K562 (cell line): ENCODE results near the gene SLC25A18. TPM values are rescaled to one million over a fixed set of nuclear protein-coding genes. Genes with fewer than 3 reads are reported as not detected.

Experiments
- BDP1 ChIP-seq: IDR thresholded peaks from 3 replicates; pipeline ENCODE4 v1.6.1; 2011; ENCODE audit not compliant: insufficient read length, insufficient read depth
- HEY1 ChIP-seq: fragments of 250-450 bp; sonication (Bioruptor Pico); IDR thresholded peaks from 2 replicates; pipeline ENCODE4 v1.5.0; 2020; ENCODE audit warnings: mild to moderate bottlenecking, moderate library complexity, borderline replicate concordance
- MYNN ChIP-seq, 2 experiments: sonication (generic); formaldehyde crosslinking in 1 of 2; IDR thresholded peaks; 2 replicates each; pipeline versions ENCODE4 v1.5.0 to v1.6.1; 2016 to 2020; ENCODE audit warnings: antibody characterized with exemption in 1 of 2, missing genetic modification reagents in 1 of 2
- RBM39 ChIP-seq: fragments of 200-400 bp; formaldehyde crosslinking; optimal IDR thresholded peaks from 2 replicates; pipeline ENCODE3; 2018; ENCODE audit warnings: low read depth, low read length
- SNRNP70 ChIP-seq: fragments of 200-400 bp; formaldehyde crosslinking; optimal IDR thresholded peaks from 2 replicates; pipeline ENCODE3; 2017; ENCODE audit warnings: low read depth, low read length
- ZNF431 ChIP-seq: sonication (generic); formaldehyde crosslinking; IDR thresholded peaks from 2 replicates; pipeline ENCODE4 v1.8.0; 2022; ENCODE audit warnings: mild to moderate bottlenecking, missing genetic modification reagents
- polyA plus RNA-seq, 8 experiments: library from polyadenylated mRNA; depleted of rRNA in 4 of 8; stranded (reverse) in 5 of 8; unstranded in 3 of 8; fragments of >200 nt; fragmentation: Nextera tagmentation in 2 of 8; fragmentation: Illumina TruSeq in 1 of 8; extraction: Ambion mirVana in 2 of 8; extraction: Trizol in 1 of 8; gene quantifications; 2 replicates each; pipeline versions ENCODE4 v1.2.1 to v1.2.3, GENCODE V29; 2011 to 2014; ENCODE audit warnings: inconsistent platforms in 1 of 8, missing spikeins in 1 of 8
- total RNA-seq, 7 experiments: library from RNA; depleted of rRNA in 6 of 7; stranded (reverse); fragments of >200 nt in 6 of 7; fragmentation: Illumina TruSeq in 2 of 7; extraction: Trizol in 2 of 7; gene quantifications; 2 replicates each; pipeline versions ENCODE4 v1.2.1 to v1.2.3, GENCODE V29; 2011 to 2021; ENCODE audit warnings: low replicate concordance in 1 of 7
- TF ChIP-seq, protein P1 (sequence below): sonication (generic); formaldehyde crosslinking; IDR thresholded peaks from 2 replicates; pipeline ENCODE4 v1.8.0; 2023; ENCODE audit warnings: mild to moderate bottlenecking, missing genetic modification reagents
- TF ChIP-seq, protein P2 (sequence below): fragments of 450-650 bp; IDR thresholded peaks from 2 replicates; pipeline ENCODE4 v1.6.1; 2016; ENCODE audit warnings: antibody characterized with exemption
- TF ChIP-seq, protein P3 (sequence below), 2 experiments: IDR thresholded peaks; 2 replicates each; pipeline ENCODE4 v1.6.1; 2011; ENCODE audit warnings: borderline replicate concordance in 1 of 2, control low read depth in 1 of 2, low read depth in 1 of 2, low read length in 1 of 2, mild to moderate bottlenecking in 1 of 2, mixed read lengths in 1 of 2, moderate library complexity in 1 of 2; ENCODE audit not compliant: insufficient read depth in 1 of 2, insufficient read length in 1 of 2, poor library complexity in 1 of 2, severe bottlenecking in 1 of 2; ENCODE audit errors: extremely low read depth in 1 of 2
- TF ChIP-seq, protein P4 (sequence below), 3 experiments: IDR thresholded peaks in 2 of 3; conservative IDR thresholded peaks in 1 of 3; 2 replicates each; pipeline ENCODE4 v1.5.1; 2011 to 2012; ENCODE audit warnings: low read length in 3 of 3, mild to moderate bottlenecking in 3 of 3, control low read depth in 2 of 3, improper control_type of control experiment in 1 of 3, inconsistent platforms in 1 of 3, low read depth in 1 of 3, mixed read lengths in 1 of 3, moderate library complexity in 1 of 3; ENCODE audit not compliant: insufficient read depth in 2 of 3
- TF ChIP-seq, protein P5 (sequence below): sonication (generic); formaldehyde crosslinking; IDR thresholded peaks from 2 replicates; pipeline ENCODE4 v1.5.0; 2020; ENCODE audit warnings: missing genetic modification reagents
- TF ChIP-seq, protein P6 (sequence below): fragments of 250-450 bp; sonication (Bioruptor Pico); IDR thresholded peaks from 2 replicates; pipeline ENCODE4 v1.8.0; 2021; ENCODE audit warnings: mild to moderate bottlenecking, moderate library complexity
- TF ChIP-seq, protein P7 (sequence below): IDR thresholded peaks from 2 replicates; pipeline ENCODE4 v1.6.1; 2012; ENCODE audit warnings: low read depth, low read length, improper control_type of control experiment, borderline replicate concordance

SLC25A18 gene
- total and polyA plus RNA-seq, 9 of the 15 experiments (the other 6 are each of a cell fraction or from before 2014, with no cell fraction given), result 0.04 TPM; not detected in 8

DNA sequence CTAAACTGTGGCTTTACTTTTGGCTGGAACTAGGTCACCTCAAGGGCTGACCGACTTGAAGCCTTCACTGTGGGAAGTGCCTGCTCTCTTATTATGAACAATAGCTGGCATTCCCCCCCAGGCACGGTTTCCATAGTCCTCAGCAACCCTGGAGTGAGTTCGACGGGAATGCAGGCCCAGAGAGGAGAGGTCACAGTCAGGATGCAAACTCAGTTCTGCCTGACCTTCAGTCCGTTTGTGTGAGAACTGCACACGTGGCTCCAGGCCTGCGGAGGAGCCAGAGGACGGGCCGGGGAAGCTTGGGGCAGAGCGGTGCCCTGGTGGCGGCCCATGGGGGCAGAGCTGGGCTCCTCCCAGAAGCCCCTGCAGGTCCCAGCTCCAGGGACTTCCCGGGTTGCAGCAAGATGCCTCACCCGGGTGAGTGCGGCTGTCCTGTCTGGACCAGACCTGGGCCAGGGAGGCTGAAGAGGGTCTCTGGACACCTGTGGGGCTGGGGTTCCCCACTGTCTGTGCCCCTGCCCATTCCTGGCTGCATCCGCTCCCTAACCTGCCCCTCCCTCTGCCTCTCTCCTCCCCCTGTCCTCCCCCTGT is 17.2 kb downstream of the SLC25A18 start (continued):
- TF ChIP-seq, protein P1, sequence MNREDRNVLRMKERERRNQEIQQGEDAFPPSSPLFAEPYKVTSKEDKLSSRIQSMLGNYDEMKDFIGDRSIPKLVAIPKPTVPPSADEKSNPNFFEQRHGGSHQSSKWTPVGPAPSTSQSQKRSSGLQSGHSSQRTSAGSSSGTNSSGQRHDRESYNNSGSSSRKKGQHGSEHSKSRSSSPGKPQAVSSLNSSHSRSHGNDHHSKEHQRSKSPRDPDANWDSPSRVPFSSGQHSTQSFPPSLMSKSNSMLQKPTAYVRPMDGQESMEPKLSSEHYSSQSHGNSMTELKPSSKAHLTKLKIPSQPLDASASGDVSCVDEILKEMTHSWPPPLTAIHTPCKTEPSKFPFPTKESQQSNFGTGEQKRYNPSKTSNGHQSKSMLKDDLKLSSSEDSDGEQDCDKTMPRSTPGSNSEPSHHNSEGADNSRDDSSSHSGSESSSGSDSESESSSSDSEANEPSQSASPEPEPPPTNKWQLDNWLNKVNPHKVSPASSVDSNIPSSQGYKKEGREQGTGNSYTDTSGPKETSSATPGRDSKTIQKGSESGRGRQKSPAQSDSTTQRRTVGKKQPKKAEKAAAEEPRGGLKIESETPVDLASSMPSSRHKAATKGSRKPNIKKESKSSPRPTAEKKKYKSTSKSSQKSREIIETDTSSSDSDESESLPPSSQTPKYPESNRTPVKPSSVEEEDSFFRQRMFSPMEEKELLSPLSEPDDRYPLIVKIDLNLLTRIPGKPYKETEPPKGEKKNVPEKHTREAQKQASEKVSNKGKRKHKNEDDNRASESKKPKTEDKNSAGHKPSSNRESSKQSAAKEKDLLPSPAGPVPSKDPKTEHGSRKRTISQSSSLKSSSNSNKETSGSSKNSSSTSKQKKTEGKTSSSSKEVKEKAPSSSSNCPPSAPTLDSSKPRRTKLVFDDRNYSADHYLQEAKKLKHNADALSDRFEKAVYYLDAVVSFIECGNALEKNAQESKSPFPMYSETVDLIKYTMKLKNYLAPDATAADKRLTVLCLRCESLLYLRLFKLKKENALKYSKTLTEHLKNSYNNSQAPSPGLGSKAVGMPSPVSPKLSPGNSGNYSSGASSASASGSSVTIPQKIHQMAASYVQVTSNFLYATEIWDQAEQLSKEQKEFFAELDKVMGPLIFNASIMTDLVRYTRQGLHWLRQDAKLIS (CRISPR knock-in tag), result no peak
- TF ChIP-seq, protein P2, sequence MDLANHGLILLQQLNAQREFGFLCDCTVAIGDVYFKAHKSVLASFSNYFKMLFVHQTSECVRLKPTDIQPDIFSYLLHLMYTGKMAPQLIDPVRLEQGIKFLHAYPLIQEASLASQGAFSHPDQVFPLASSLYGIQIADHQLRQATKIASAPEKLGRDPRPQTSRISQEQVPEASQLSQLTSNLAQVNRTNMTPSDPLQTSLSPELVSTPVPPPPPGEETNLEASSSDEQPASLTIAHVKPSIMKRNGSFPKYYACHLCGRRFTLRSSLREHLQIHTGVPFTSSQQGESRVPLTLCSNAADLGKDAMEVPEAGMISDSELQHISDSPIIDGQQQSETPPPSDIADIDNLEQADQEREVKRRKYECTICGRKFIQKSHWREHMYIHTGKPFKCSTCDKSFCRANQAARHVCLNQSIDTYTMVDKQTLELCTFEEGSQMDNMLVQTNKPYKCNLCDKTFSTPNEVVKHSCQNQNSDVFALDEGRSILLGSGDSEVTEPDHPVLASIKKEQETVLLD, result no peak
- TF ChIP-seq ZNF431 (CRISPR knock-in tag), result no peak
- TF ChIP-seq, protein P3, sequence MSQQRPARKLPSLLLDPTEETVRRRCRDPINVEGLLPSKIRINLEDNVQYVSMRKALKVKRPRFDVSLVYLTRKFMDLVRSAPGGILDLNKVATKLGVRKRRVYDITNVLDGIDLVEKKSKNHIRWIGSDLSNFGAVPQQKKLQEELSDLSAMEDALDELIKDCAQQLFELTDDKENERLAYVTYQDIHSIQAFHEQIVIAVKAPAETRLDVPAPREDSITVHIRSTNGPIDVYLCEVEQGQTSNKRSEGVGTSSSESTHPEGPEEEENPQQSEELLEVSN (IDR thresholded peaks at IDR 0.05; ENCODE audit: borderline replicate concordance in 1 of 2, extremely low read depth in 1 of 2, insufficient read depth in 1 of 2, insufficient read length in 1 of 2, low read depth in 1 of 2, low read length in 1 of 2, poor library complexity in 1 of 2, severe bottlenecking in 1 of 2), result peak in 1 of 2 experiments; percentile 18
- no peak for TF ChIP-seq MYNN (IDR thresholded peaks at IDR 0.05)
- no peak for TF ChIP-seq MYNN (CRISPR knock-in tag; IDR thresholded peaks at IDR 0.05)
- no peak for TF ChIP-seq HEY1 (CRISPR knock-in tag)
- TF ChIP-seq, protein P4, sequence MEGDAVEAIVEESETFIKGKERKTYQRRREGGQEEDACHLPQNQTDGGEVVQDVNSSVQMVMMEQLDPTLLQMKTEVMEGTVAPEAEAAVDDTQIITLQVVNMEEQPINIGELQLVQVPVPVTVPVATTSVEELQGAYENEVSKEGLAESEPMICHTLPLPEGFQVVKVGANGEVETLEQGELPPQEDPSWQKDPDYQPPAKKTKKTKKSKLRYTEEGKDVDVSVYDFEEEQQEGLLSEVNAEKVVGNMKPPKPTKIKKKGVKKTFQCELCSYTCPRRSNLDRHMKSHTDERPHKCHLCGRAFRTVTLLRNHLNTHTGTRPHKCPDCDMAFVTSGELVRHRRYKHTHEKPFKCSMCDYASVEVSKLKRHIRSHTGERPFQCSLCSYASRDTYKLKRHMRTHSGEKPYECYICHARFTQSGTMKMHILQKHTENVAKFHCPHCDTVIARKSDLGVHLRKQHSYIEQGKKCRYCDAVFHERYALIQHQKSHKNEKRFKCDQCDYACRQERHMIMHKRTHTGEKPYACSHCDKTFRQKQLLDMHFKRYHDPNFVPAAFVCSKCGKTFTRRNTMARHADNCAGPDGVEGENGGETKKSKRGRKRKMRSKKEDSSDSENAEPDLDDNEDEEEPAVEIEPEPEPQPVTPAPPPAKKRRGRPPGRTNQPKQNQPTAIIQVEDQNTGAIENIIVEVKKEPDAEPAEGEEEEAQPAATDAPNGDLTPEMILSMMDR (IDR thresholded peaks at IDR 0.05 in 2 of 3, conservative IDR thresholded peaks at IDR 0.05 in 1 of 3; ENCODE audit: insufficient read depth in 2 of 3, low read depth in 1 of 3, low read length in 3 of 3), result peak in 2 of 3 experiments; percentile 8 to 43; a peak in 3 of 6 replicates
- TF ChIP-seq, protein P5, sequence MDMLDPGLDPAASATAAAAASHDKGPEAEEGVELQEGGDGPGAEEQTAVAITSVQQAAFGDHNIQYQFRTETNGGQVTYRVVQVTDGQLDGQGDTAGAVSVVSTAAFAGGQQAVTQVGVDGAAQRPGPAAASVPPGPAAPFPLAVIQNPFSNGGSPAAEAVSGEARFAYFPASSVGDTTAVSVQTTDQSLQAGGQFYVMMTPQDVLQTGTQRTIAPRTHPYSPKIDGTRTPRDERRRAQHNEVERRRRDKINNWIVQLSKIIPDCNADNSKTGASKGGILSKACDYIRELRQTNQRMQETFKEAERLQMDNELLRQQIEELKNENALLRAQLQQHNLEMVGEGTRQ (CRISPR knock-in tag), result 0 out of 2 replicates have a peak, but pooled peaks have one; percentile 35
- TF ChIP-seq RBM39, result no peak
- TF ChIP-seq, protein P6, sequence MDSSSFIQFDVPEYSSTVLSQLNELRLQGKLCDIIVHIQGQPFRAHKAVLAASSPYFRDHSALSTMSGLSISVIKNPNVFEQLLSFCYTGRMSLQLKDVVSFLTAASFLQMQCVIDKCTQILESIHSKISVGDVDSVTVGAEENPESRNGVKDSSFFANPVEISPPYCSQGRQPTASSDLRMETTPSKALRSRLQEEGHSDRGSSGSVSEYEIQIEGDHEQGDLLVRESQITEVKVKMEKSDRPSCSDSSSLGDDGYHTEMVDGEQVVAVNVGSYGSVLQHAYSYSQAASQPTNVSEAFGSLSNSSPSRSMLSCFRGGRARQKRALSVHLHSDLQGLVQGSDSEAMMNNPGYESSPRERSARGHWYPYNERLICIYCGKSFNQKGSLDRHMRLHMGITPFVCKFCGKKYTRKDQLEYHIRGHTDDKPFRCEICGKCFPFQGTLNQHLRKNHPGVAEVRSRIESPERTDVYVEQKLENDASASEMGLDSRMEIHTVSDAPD (CRISPR knock-in tag), result no peak
- TF ChIP-seq, protein P7, sequence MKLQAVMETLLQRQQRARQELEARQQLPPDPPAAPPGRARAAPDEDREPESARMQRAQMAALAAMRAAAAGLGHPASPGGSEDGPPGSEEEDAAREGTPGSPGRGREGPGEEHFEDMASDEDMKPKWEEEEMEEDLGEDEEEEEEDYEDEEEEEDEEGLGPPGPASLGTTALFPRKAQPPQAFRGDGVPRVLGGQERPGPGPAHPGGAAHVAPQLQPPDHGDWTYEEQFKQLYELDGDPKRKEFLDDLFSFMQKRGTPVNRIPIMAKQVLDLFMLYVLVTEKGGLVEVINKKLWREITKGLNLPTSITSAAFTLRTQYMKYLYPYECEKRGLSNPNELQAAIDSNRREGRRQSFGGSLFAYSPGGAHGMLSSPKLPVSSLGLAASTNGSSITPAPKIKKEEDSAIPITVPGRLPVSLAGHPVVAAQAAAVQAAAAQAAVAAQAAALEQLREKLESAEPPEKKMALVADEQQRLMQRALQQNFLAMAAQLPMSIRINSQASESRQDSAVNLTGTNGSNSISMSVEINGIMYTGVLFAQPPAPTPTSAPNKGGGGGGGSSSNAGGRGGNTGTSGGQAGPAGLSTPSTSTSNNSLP, result no peak
- TF ChIP-seq BDP1, result no peak
- TF ChIP-seq SNRNP70, result no peak
